Esophagus squamous epithelium (tissue), 5 donors: ENCODE data around the gene GEMIN7. TPM values are rescaled to one million over a fixed set of nuclear protein-coding genes. Genes with fewer than 3 reads are reported as not detected.
A peak's percentile ranks its signal among the peaks of the same experiment; 100 is the strongest.

Experiments
- DNase-seq: peaks from one replicate; lab custom pipeline; 2025; lab: John Stamatoyannopoulos, UW
- H3K27ac ChIP-seq, 4 donors: fragments of 200-600 bp; sonication (generic); one replicate each; pipeline ENCODE4 v1.5.1; 2016 to 2019; ENCODE audit warnings: mild to moderate bottlenecking in 1 of 4
- H3K27me3 ChIP-seq, 4 donors: fragments of 200-600 bp; sonication (generic); 1 replicate in 3 of 4; 2 replicates in 1 of 4; pipeline versions ENCODE4 v1.5.1 to v1.6.0; 2017 to 2021; ENCODE audit warnings: antibody characterized with exemption in 1 of 4
- H3K36me3 ChIP-seq, 3 donors: fragments of 200-600 bp; sonication (generic); one replicate each; pipeline ENCODE4 v1.5.1; 2016 to 2019
- H3K4me1 ChIP-seq, 3 donors: fragments of 200-600 bp; sonication (generic); one replicate each; pipeline ENCODE4 v1.5.1; 2017 to 2019
- H3K4me3 ChIP-seq, 4 donors: fragments of 200-600 bp; sonication (generic); 1 replicate in 3 of 4; 2 replicates in 1 of 4; pipeline ENCODE4 v1.5.1; 2016 to 2019; ENCODE audit warnings: mild to moderate bottlenecking in 2 of 4, moderate library complexity in 1 of 4
- H3K9me3 ChIP-seq, 3 donors: fragments of 200-600 bp; sonication (generic); one replicate each; pipeline ENCODE4 v1.5.1; 2016 to 2019
- CTCF ChIP-seq, 6 experiments: fragments of 450-650 bp in 4 of 6; fragments of 200-600 bp in 2 of 6; sonication (generic) in 2 of 6; IDR thresholded peaks; one replicate each; pipeline ENCODE4 v1.5.1; 2016 to 2019; ENCODE audit warnings: antibody characterized with exemption in 6 of 6, mild to moderate bottlenecking in 4 of 6, moderate library complexity in 4 of 6
- POLR2A ChIP-seq, 4 donors: fragments of 450-650 bp; IDR thresholded peaks; one replicate each; pipeline ENCODE4 v1.6.1; 2017; ENCODE audit warnings: antibody characterized with exemption in 4 of 4, mild to moderate bottlenecking in 4 of 4, moderate library complexity in 3 of 4
- WGBS, 2 donors: methylation state at CpG; one replicate each; pipeline ENCODE4 v1.1.5; 2018; 5-methylcytosine and 5-hydroxymethylcytosine counted together
- intact Hi-C: fragments of 100-400 bp; cut with DNase I; formaldehyde crosslinking; loops from one replicate; pipeline ENCODE4 v1.15.0; 2022
- total RNA-seq, 4 donors: library from RNA; depleted of rRNA; stranded (reverse); fragments of >200 nt; gene quantifications; one replicate each; pipeline ENCODE4 v1.1.0, GENCODE V29; 2016
- donor health status: DM: yes; HTN: yes; CAD: no.

The GEMIN7 gene
- total RNA-seq, 4 donors from 2014 or later = 22.3 to 28.0 (median 25.4) TPM

GRCh38 chr19:45130888-45131615, 52.0 kb downstream of the GEMIN7 start:
- DNase-seq = no peak
- no peak for TF ChIP-seq POLR2A (IDR thresholded peaks at IDR 0.05)
- TF ChIP-seq CTCF (IDR thresholded peaks at IDR 0.05) = peak in 3 of 6 experiments; percentile 8 to 48 (median 9)
- Histone ChIP-seq H3K9me3 (no peaks in the 10 kb centered on the region), H3K4me3 (no peak overlapping the region), H3K27ac (no peak overlapping the region), H3K36me3 (peaks cover 0 to 22% (median 0%) of the 10 kb centered on the region in 3 donors), H3K27me3 (no peaks in the 10 kb centered on the region), H3K4me1 (peaks cover 0 to 3% (median 0%) of the 10 kb centered on the region in 3 donors)
- WGBS, 2 donors = 16% methylated on average over 9 of the region's 13 CpGs; no CpG with 5 or more reads in 1 of the 2 donors
- intact Hi-C loops = no loop called here

GRCh38 chr19:45133661-45134060, 54.6 kb downstream of the GEMIN7 start:
- intact Hi-C loops = no loop called here
- DNase-seq = no peak
- WGBS, 2 donors = 86 to 97% methylated on average over 7 of the region's 8 CpGs
- Histone ChIP-seq H3K36me3 (peaks cover 0 to 21% (median 0%) of the 10 kb centered on the region in 3 donors), H3K9me3 (no peaks in the 10 kb centered on the region), H3K4me1 (peaks cover 0 to 20% (median 0%) of the 10 kb centered on the region in 3 donors), H3K27ac (no peak overlapping the region), H3K27me3 (no peaks in the 10 kb centered on the region), H3K4me3 (no peak overlapping the region)
- TF ChIP-seq POLR2A (IDR thresholded peaks at IDR 0.05) (no peak), CTCF (IDR thresholded peaks at IDR 0.05) (no peak)

DNA sequence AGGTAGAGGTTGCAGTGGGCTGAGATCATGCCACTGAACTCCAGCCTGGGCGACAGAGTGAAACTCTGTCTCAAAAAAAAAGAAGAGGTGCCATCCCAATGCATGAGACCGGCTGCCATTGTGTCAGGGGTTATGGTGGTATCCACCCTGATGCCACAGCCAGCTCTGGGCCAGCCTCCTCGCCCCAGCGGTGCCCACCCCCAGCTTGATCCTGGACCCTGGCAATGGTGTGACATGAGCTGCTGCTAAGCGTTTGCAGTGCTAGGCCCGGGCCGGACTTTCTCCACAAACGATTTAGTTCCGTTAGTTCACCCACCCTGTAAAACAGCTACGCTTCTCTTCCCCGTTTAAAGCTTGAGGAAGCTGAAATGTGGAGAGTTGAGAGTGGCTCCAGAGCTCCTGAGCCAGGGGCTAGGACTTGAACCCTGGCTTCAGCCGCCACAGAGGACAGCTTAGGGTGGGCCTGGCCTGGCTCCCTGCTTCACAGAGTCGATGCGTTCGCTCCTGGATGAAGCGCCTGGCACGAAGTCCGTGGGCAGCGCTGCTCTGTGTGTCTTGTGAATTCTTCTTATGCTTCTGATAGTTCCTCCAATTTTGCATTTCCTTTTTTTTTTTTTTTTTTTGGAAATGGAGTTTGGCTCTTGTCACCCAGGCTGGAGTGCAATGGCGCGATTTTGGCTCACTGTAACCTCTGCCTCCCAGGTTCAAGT, 56.3 kb downstream of the GEMIN7 start:
- Histone ChIP-seq H3K27ac (no peak overlapping the region), H3K27me3 (no peaks in the 10 kb centered on the region), H3K36me3 (peaks cover 0 to 18% (median 0%) of the 10 kb centered on the region in 3 donors), H3K4me3 (no peak overlapping the region), H3K9me3 (no peaks in the 10 kb centered on the region), H3K4me1 (peaks cover 0 to 20% (median 0%) of the 10 kb centered on the region in 3 donors)
- WGBS, 2 donors = 93 to 97% methylated on average over 19 of the region's 21 CpGs
- TF ChIP-seq POLR2A (IDR thresholded peaks at IDR 0.05) (no peak), CTCF (IDR thresholded peaks at IDR 0.05) (no peak)
- intact Hi-C loops = no loop called here
- DNase-seq = no peak

DNA sequence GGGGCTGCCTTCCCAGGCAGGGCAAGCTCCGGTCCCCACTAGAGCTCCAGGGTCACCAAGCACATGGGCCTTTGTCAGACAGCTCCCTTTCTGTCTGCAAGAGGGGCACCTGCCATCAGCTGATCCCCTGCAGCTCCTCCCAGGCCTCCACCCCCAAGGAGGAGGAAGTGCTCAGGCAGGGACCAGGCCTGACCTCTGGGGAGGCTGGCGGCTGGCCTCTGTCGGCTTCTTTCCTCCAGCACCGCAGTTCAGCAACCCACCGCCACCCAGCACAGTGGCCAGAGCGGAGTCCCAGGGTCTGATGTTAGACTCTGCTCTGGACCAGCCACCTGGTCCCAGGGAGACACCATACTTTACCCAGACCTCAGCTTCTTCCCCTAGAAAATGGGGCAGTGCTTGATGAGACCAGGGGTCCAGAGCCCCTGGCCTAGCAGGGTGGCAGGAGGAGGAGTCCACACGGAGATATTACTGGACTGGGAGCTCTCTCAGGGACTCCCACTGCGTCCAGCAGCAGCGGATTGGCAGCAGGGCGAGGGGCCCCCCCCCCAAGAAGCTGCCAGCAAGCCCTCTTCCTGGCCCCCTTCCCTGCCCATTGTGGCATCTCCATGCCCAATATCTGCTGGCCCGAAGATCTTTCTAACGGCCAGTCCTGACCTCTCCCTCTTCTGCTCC, 57.6 kb downstream of the GEMIN7 start:
- no peaks in the 10 kb centered on the region for H3K27me3 ChIP-seq
- intact Hi-C loops = no loop called here
- TF ChIP-seq CTCF (IDR thresholded peaks at IDR 0.05) (no peak), POLR2A (IDR thresholded peaks at IDR 0.05) (no peak)
- peaks cover 0 to 20% (median 0%) of the 10 kb centered on the region in 3 donors for H3K4me1 ChIP-seq
- H3K36me3 ChIP-seq = peaks cover 4 to 31% (median 6%) of the 10 kb centered on the region in 3 donors
- peak overlapping the region in 1 of 4 donors; percentile 71 for H3K27ac ChIP-seq
- no peak for DNase-seq
- no peak overlapping the region for H3K4me3 ChIP-seq
- WGBS, 2 donors = 85 to 87% methylated on average over 7 to 8 of the region's 12 CpGs
- H3K9me3 ChIP-seq = no peaks in the 10 kb centered on the region
